K562 (cell line): ENCODE measurements around the gene ZNF273. TPM values are rescaled to one million over a fixed set of nuclear protein-coding genes. Genes with fewer than 3 reads are reported as not detected.

ENCODE experiments used
- ATAC-seq: fragments of 200-7000 bp; cut with Tn5 transposase; 3 replicates; pipeline ENCODE4 v1.9.1; 2020; ENCODE audit warnings: moderate library complexity
- BruUV-seq: library from RNA; stranded (reverse); fragments of 400-500 nt; replicated peaks from 2 replicates; lab custom pipeline; 2021; lab: Mats Ljungman, UMichigan
- CTCF ChIA-PET: fragments of 300-600 bp; formaldehyde crosslinking; extraction: SDS; loops from one replicate; lab custom pipeline; 2021; ENCODE audit warnings: low intra/inter-chr PET ratio; lab: Yijun Ruan, JAX
- POLR2A ChIA-PET: fragments of 300-600, 350-650 bp; sonication (Branson Sonifier 250); formaldehyde crosslinking; extraction: SDS; loops from one replicate; lab custom pipeline; 2021; ENCODE audit warnings: antibody characterized with exemption, inconsistent platforms; lab: Yijun Ruan, JAX
- DNase-seq, 4 experiments: peaks; one replicate each; pipeline versions ENCODE4 v3.0.0 to v3.0.0-alpha.2; 2011 to 2018; ENCODE audit warnings: low spot score in 3 of 4, mixed read lengths in 3 of 4; ENCODE audit errors: extremely low read depth in 1 of 4
- FAIRE-seq: peaks from 2 replicates; lab custom pipeline; 2011; peaks lifted over from hg19 to GRCh38; lab: Jason Lieb, UNC
- H2AFZ ChIP-seq: 2 replicates; pipeline ENCODE4 v1.6.0; 2011; ENCODE audit warnings: low read depth, low read length, control low read depth, inconsistent platforms
- H3K27ac ChIP-seq: fragments of 200-600 bp; 3 replicates; pipeline ENCODE4 v1.8.0; 2011; ENCODE audit warnings: low read depth, mild to moderate bottlenecking, control low read depth, inconsistent platforms, low read length, moderate library complexity, mixed read lengths; ENCODE audit errors: extremely low read depth
- H3K27me3 ChIP-seq, 2 experiments: fragments of 300-600 bp in 1 of 2; 2 replicates in 1 of 2; 3 replicates in 1 of 2; pipeline versions ENCODE4 v1.6.0 to v1.8.0; 2011; ENCODE audit warnings: inconsistent platforms in 2 of 2, low read length in 2 of 2, mild to moderate bottlenecking in 1 of 2, mixed read lengths in 1 of 2, moderate library complexity in 1 of 2; ENCODE audit not compliant: control insufficient read depth in 2 of 2, insufficient read depth in 2 of 2
- H3K36me3 ChIP-seq: fragments of 300-600 bp; 3 replicates; pipeline ENCODE4 v1.8.0; 2011; ENCODE audit warnings: mild to moderate bottlenecking, low read length, inconsistent platforms; ENCODE audit not compliant: control insufficient read depth, insufficient read depth
- H3K4me1 ChIP-seq, 2 experiments: fragments of 200-600 bp in 1 of 2; replicated peaks in 1 of 2; 2 replicates in 1 of 2; 3 replicates in 1 of 2; pipeline versions ENCODE4 v1.5.1 to v1.8.0; 2011; ENCODE audit warnings: inconsistent platforms in 2 of 2, low read length in 2 of 2, mild to moderate bottlenecking in 1 of 2, mixed read lengths in 1 of 2, moderate library complexity in 1 of 2; ENCODE audit not compliant: control insufficient read depth in 2 of 2, insufficient read depth in 2 of 2
- H3K4me2 ChIP-seq: 2 replicates; pipeline ENCODE4 v1.6.1; 2011; ENCODE audit warnings: low read length, control low read depth, inconsistent platforms, mixed read lengths; ENCODE audit not compliant: insufficient read depth
- H3K4me3 ChIP-seq: fragments of 200-600 bp; sonication (generic), shearing (Covaris generic); 2 replicates; pipeline ENCODE4 v1.5.1; 2016; ENCODE audit warnings: control low read depth, inconsistent platforms
- H3K79me2 ChIP-seq: fragments of 200-600 bp; 3 replicates; pipeline ENCODE4 v1.8.0; 2011; ENCODE audit warnings: low read length, inconsistent platforms; ENCODE audit not compliant: control insufficient read depth, insufficient read depth
- H3K9ac ChIP-seq, 2 experiments: 2 replicates each; pipeline versions ENCODE4 v1.6.0 to v1.6.1; 2011; ENCODE audit warnings: low read depth in 2 of 2, low read length in 2 of 2, control low read depth in 1 of 2, inconsistent platforms in 1 of 2, mild to moderate bottlenecking in 1 of 2, mixed read lengths in 1 of 2; ENCODE audit not compliant: insufficient read depth in 1 of 2
- H3K9me1 ChIP-seq: one replicate; pipeline ENCODE4 v1.6.0; 2011; ENCODE audit warnings: inconsistent platforms, mild to moderate bottlenecking, low read length, moderate library complexity; ENCODE audit not compliant: control insufficient read depth, insufficient read depth
- H3K9me3 ChIP-seq: replicated peaks from 2 replicates; pipeline ENCODE4 v1.5.1; 2011; ENCODE audit warnings: low read depth, low read length, inconsistent platforms; ENCODE audit not compliant: control insufficient read depth, insufficient read depth
- H4K20me1 ChIP-seq: replicated peaks from 2 replicates; pipeline ENCODE4 v1.6.1; 2011; ENCODE audit warnings: low read length, inconsistent platforms, mixed read lengths; ENCODE audit not compliant: control insufficient read depth, insufficient read depth
- BCL6 ChIP-seq: fragments of 250-450 bp; sonication (Bioruptor Pico); IDR thresholded peaks from 2 replicates; pipeline ENCODE4 v1.4.0; 2020
- BRD4 ChIP-seq: fragments of 200-600 bp; sonication (generic); IDR thresholded peaks from 2 replicates; pipeline ENCODE4 v1.6.1; 2017; ENCODE audit warnings: inconsistent platforms
- CBFB ChIP-seq: sonication (generic); formaldehyde crosslinking; IDR thresholded peaks from 2 replicates; pipeline ENCODE4 v1.4.0; 2020; ENCODE audit warnings: mild to moderate bottlenecking, missing genetic modification reagents
- CHCHD3 ChIP-seq: fragments of 250-450 bp; sonication (Bioruptor Pico); IDR thresholded peaks from 2 replicates; pipeline ENCODE4 v2.1.2; 2022; ENCODE audit warnings: mild to moderate bottlenecking
- EHMT2 ChIP-seq: fragments of 450-650 bp; IDR thresholded peaks from 2 replicates; pipeline ENCODE4 v1.6.1; 2018; ENCODE audit warnings: antibody characterized with exemption
- GATA2 ChIP-seq: sonication (generic); formaldehyde crosslinking; IDR thresholded peaks from 2 replicates; pipeline ENCODE4 v1.4.0; 2020; ENCODE audit warnings: mild to moderate bottlenecking, missing genetic modification reagents
- HLTF ChIP-seq: fragments of 450-650 bp; IDR thresholded peaks from 2 replicates; pipeline ENCODE4 v1.6.1; 2016
- HMG20A ChIP-seq: fragments of 450-650 bp; formaldehyde crosslinking; conservative IDR thresholded peaks from 2 replicates; pipeline ENCODE4 v1.4.0; 2020; ENCODE audit warnings: mild to moderate bottlenecking, mixed read lengths
- HOXB6 ChIP-seq: fragments of 250-450 bp; sonication (Bioruptor Pico); IDR thresholded peaks from 2 replicates; pipeline ENCODE4 v1.5.1; 2022; ENCODE audit warnings: mild to moderate bottlenecking, borderline replicate concordance
- MCM2 ChIP-seq: fragments of 450-650 bp; IDR thresholded peaks from 2 replicates; pipeline ENCODE4 v1.6.1; 2017; ENCODE audit warnings: low read depth, mild to moderate bottlenecking
- NR2F6 ChIP-seq: fragments of 450-650 bp; formaldehyde crosslinking; IDR thresholded peaks from 2 replicates; pipeline ENCODE4 v1.4.0; 2020; ENCODE audit warnings: mild to moderate bottlenecking
- SMARCA5 ChIP-seq: fragments of 450-650 bp; IDR thresholded peaks from 2 replicates; pipeline ENCODE4 v1.6.1; 2016
- TRIM28 ChIP-seq: fragments of 450-650 bp; IDR thresholded peaks from 2 replicates; pipeline ENCODE4 v1.6.1; 2017
- ZKSCAN3 ChIP-seq: fragments of 250-450 bp; sonication (Bioruptor Pico); IDR thresholded peaks from 2 replicates; pipeline ENCODE4 v1.4.0; 2020
- ZNF146 ChIP-seq: IDR thresholded peaks from one replicate; pipeline ENCODE4 v1.6.1; 2018; ENCODE audit warnings: missing compliant biosample characterization; ENCODE audit not compliant: unreplicated experiment
- ZNF444 ChIP-seq: fragments of 250-450 bp; sonication (Bioruptor Pico); IDR thresholded peaks from 2 replicates; pipeline ENCODE4 v1.4.0; 2020; ENCODE audit warnings: mild to moderate bottlenecking, moderate library complexity
- ZNF507 ChIP-seq: conservative IDR thresholded peaks from 2 replicates; pipeline ENCODE4 v1.6.1; 2017; ENCODE audit warnings: missing genetic modification characterization, missing compliant biosample characterization
- WGBS: fragments of 100-300 bp; shearing (Covaris generic); methylation state at CpG from one replicate; pipeline ENCODE4 v1.1.6; 2016; ENCODE audit warnings: low coverage, mixed read lengths; ENCODE audit not compliant: insufficient coverage; ENCODE audit errors: missing lambda C conversion rate; 5-methylcytosine and 5-hydroxymethylcytosine counted together
- in situ Hi-C: fragments of 300-500 bp; cut with MboI; formaldehyde crosslinking; loops from 4 replicates; pipeline ENCODE4 v1.15.0; 2018; ENCODE audit warnings: inconsistent platforms, mixed read lengths
- intact Hi-C: fragments of 100-400 bp; cut with micrococcal nuclease; formaldehyde crosslinking; loops from 2 replicates; pipeline ENCODE4 v1.14.2; 2022
- polyA plus RNA-seq, 8 experiments: library from polyadenylated mRNA; depleted of rRNA in 4 of 8; stranded (reverse) in 5 of 8; unstranded in 3 of 8; fragments of >200 nt; fragmentation: Nextera tagmentation in 2 of 8; fragmentation: Illumina TruSeq in 1 of 8; extraction: Ambion mirVana in 2 of 8; extraction: Trizol in 1 of 8; gene quantifications; 2 replicates each; pipeline versions ENCODE4 v1.2.1 to v1.2.3, GENCODE V29; 2011 to 2014; ENCODE audit warnings: inconsistent platforms in 1 of 8, missing spikeins in 1 of 8
- total RNA-seq, 7 experiments: library from RNA; depleted of rRNA in 6 of 7; stranded (reverse); fragments of >200 nt in 6 of 7; fragmentation: Illumina TruSeq in 2 of 7; extraction: Trizol in 2 of 7; gene quantifications; 2 replicates each; pipeline versions ENCODE4 v1.2.1 to v1.2.3, GENCODE V29; 2011 to 2021; ENCODE audit warnings: low replicate concordance in 1 of 7
- TF ChIP-seq, protein P1 (sequence below): fragments of 250-450 bp; sonication (Bioruptor Pico); IDR thresholded peaks from 2 replicates; pipeline ENCODE4 v1.5.0; 2021; ENCODE audit warnings: mild to moderate bottlenecking, moderate library complexity
- TF ChIP-seq, protein P2 (sequence below): fragments of 450-650 bp; IDR thresholded peaks from 2 replicates; pipeline ENCODE4 v1.7.0; 2016; ENCODE audit warnings: borderline replicate concordance
- TF ChIP-seq, protein P3 (sequence below): sonication (generic); IDR thresholded peaks from 2 replicates; pipeline ENCODE4 v1.6.1; 2016

Gene ZNF273
- total and polyA plus RNA-seq, 9 of the 15 experiments (the other 6 are each of a cell fraction or from before 2014, with no cell fraction given): 13.3 to 37.0 (median 20.7) TPM

DNA sequence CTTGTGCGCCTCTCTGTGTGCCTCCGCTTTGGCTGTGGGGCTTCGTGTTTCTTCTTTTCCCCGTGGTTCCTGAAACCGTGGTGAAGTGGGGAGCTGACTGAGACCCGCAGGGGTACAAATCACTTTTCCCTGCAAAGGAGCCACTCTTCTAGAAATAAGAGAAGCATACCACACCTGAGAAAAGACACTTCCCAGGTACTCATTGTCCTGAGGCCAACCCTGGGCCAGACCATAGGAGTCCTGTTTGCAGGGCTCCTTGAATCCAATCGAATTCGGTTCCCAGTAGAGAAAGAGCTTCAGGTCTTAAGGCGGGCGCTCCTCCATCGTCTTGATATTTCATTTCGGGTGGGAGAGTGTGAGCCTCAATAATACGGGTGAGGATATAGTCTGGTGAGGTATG, 32.4 kb upstream of the ZNF273 start:
- in situ Hi-C loops (no loop called here), intact Hi-C loops (no loop called here)
- H3K79me2 ChIP-seq: no peaks in the 10 kb centered on the region
- no peak overlapping the region for H3K27ac ChIP-seq
- H3K4me3 ChIP-seq: no peak overlapping the region
- H2AFZ ChIP-seq: no peak overlapping the region
- no peaks in the 10 kb centered on the region; a peak in 1 of 5 replicates for H3K27me3 ChIP-seq
- peaks cover 0 to 7% of the 10 kb centered on the region in 2 experiments; a peak in 1 of 5 replicates for H3K4me1 ChIP-seq
- no peaks in the 10 kb centered on the region for H3K36me3 ChIP-seq
- ATAC-seq (no peak), FAIRE-seq (no peak), DNase-seq (no peak)
- H3K9me1 ChIP-seq: no peaks in the 10 kb centered on the region
- no peak overlapping the region for H3K9ac ChIP-seq
- TF ChIP-seq HLTF (no peak), ZNF444 (CRISPR knock-in tag) (no peak), TRIM28 (no peak), CHCHD3 (no peak), ZNF507 (tag) (no peak), CBFB (CRISPR knock-in tag) (no peak), BCL6 (CRISPR knock-in tag) (no peak), ZNF146 (CRISPR knock-in tag) (no peak), HOXB6 (CRISPR knock-in tag) (no peak), GATA2 (CRISPR knock-in tag) (no peak), HMG20A (no peak), MCM2 (no peak), BRD4 (no peak), EHMT2 (no peak), NR2F6 (CRISPR knock-in tag) (no peak), ZKSCAN3 (no peak), SMARCA5 (no peak)
- TF ChIP-seq, protein P1, sequence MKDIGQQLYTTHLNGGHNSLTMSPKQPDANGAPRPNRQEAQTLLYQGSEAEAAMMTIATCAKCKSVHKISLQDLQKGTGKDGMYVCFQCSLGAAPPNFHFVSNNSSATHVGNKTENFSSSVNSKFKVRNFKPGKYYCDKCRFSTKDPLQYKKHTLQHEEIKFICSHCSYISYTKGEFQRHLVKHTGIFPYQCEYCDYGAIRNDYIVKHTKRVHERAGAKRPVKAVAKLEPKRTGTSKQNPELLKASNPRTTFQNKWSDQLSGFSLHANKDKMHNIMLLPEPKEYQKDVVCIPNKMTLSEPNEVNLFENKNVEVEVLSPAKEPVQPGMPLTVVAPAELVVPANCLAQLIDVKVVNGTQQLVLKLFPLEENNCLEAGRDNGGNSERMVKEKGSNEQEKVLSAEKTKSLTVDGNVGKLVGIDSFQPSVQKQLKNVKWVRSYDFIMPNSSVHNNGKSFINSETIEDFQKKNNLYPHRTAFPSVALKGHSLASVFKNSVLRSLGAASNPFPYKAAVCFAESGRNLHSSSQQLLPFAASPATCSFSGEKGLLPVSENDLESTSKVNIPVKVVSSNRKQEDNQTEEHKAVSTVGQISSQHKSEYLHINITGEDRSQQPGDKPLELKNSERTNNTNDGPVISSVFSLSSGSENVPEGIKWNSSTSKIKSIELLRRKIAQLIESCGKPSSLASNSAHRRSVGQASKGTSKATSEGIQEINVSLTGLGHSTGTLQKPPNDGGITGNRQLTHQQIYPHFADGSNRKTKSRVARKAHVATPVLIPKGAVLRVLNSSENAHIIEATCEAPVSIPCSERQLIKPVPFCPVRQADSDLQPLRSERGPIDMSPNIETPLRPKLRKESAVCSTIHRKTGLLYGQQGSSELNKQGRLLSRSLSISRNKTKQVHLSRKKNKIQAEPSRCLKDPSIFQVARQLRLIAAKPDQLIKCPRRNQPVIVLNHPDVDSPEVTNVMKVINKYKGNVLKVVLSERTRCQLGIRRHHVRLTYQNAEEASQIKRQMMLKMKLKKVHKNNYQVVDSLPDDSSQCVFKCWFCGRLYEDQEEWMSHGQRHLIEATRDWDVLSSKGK (CRISPR knock-in tag): no peak
- TF ChIP-seq, protein P2, sequence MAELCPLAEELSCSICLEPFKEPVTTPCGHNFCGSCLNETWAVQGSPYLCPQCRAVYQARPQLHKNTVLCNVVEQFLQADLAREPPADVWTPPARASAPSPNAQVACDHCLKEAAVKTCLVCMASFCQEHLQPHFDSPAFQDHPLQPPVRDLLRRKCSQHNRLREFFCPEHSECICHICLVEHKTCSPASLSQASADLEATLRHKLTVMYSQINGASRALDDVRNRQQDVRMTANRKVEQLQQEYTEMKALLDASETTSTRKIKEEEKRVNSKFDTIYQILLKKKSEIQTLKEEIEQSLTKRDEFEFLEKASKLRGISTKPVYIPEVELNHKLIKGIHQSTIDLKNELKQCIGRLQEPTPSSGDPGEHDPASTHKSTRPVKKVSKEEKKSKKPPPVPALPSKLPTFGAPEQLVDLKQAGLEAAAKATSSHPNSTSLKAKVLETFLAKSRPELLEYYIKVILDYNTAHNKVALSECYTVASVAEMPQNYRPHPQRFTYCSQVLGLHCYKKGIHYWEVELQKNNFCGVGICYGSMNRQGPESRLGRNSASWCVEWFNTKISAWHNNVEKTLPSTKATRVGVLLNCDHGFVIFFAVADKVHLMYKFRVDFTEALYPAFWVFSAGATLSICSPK: no peak
- TF ChIP-seq, protein P3, sequence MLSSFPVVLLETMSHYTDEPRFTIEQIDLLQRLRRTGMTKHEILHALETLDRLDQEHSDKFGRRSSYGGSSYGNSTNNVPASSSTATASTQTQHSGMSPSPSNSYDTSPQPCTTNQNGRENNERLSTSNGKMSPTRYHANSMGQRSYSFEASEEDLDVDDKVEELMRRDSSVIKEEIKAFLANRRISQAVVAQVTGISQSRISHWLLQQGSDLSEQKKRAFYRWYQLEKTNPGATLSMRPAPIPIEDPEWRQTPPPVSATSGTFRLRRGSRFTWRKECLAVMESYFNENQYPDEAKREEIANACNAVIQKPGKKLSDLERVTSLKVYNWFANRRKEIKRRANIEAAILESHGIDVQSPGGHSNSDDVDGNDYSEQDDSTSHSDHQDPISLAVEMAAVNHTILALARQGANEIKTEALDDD: no peak
- ChIA-PET CTCF (no interaction called here), POLR2A (no interaction called here)
- no TSS peak for BruUV-seq
- peaks cover 5% of the 10 kb centered on the region for H3K9me3 ChIP-seq
- WGBS: 31% methylated on average over 13 of the region's 13 CpGs
- H3K4me2 ChIP-seq: no peak overlapping the region
- no peaks in the 10 kb centered on the region for H4K20me1 ChIP-seq
